8988T (cell line): ENCODE data around the gene NLN.
"Not testable (repeated sequence)": the region's sequence is repeated elsewhere in the genome, so short reads cannot be mapped to it uniquely, and the experiment has no call there.

Experiments used
- DNase-seq: peaks from one replicate; pipeline ENCODE4 v3.0.0; 2011

The NLN gene

GRCh38 chr5:65775476-65775875 is 53.5 kb downstream of the NLN start:
- no peak for DNase-seq

- no peak for DNase-seq
Observed at GRCh38 chr5:65776441-65777141, 54.6 kb downstream of the NLN start.

GRCh38 chr5:65778126-65778525 is 56.1 kb downstream of the NLN start:
- no peak for DNase-seq

- DNase-seq, result no peak
Observed at GRCh38 chr5:65779643-65780042, 57.6 kb downstream of the NLN start.

- not testable (repeated sequence) for DNase-seq
Observed at GRCh38 chr5:65788296-65788695, 66.3 kb downstream of the NLN start.

- DNase-seq, result no peak
Observed at GRCh38 chr5:65790371-65791163, 68.6 kb downstream of the NLN start.

GRCh38 chr5:65791712-65792673 is 70.0 kb downstream of the NLN start:
- no peak for DNase-seq

GRCh38 chr5:65796269-65796668 is 74.3 kb downstream of the NLN start:
- no peak for DNase-seq

GRCh38 chr5:65796751-65797316 is 74.8 kb downstream of the NLN start:
- no peak for DNase-seq

GRCh38 chr5:65797481-65797880 is 75.5 kb downstream of the NLN start:
- DNase-seq, result no peak

- DNase-seq, result no peak
Observed at GRCh38 chr5:65799857-65800256, 77.9 kb downstream of the NLN start.

GRCh38 chr5:65800775-65801174 is 78.8 kb downstream of the NLN start:
- DNase-seq, result no peak

GRCh38 chr5:65801352-65801783 is 79.4 kb downstream of the NLN start:
- DNase-seq, result no peak

- no peak for DNase-seq
Observed at GRCh38 chr5:65802080-65802479, 80.1 kb downstream of the NLN start.

GRCh38 chr5:65802820-65803219 is 80.8 kb downstream of the NLN start:
- no peak for DNase-seq

GRCh38 chr5:65803699-65804391 is 81.8 kb downstream of the NLN start:
- no peak for DNase-seq

GRCh38 chr5:65805089-65805488 is 83.1 kb downstream of the NLN start:
- no peak for DNase-seq

GRCh38 chr5:65807494-65807893 is 85.5 kb downstream of the NLN start:
- not testable (repeated sequence) for DNase-seq

GRCh38 chr5:65808251-65808741 is 86.3 kb downstream of the NLN start:
- no peak for DNase-seq

GRCh38 chr5:65808818-65809217 is 86.8 kb downstream of the NLN start:
- no peak for DNase-seq

- DNase-seq, result no peak
Observed at GRCh38 chr5:65809817-65810531, 88.0 kb downstream of the NLN start.
